H9 (cell line): ENCODE data around the gene NDST1. TPM values are rescaled to one million over a fixed set of nuclear protein-coding genes. Genes with fewer than 3 reads are reported as not detected.

Experiments used
- DNase-seq: peaks from one replicate; pipeline ENCODE4 v3.0.0-alpha.2; 2017
- H2AFZ ChIP-seq: one replicate; pipeline ENCODE4 v1.6.1; 2013; ENCODE audit warnings: mild to moderate bottlenecking, low read length, control low read depth, moderate library complexity
- H2AK5ac ChIP-seq: 2 replicates; pipeline ENCODE4 v1.6.1; 2013; ENCODE audit warnings: low read length, control low read depth, mixed read lengths; ENCODE audit not compliant: insufficient read length
- H2BK120ac ChIP-seq: one replicate; pipeline ENCODE4 v1.6.1; 2013; ENCODE audit warnings: low read depth, mild to moderate bottlenecking, low read length, control low read depth, inconsistent platforms; ENCODE audit not compliant: poor library complexity, severe bottlenecking
- H2BK12ac ChIP-seq: 2 replicates; pipeline ENCODE4 v1.6.1; 2013; ENCODE audit warnings: low read length, control low read depth, mixed read lengths, low read depth; ENCODE audit not compliant: insufficient read length
- H2BK15ac ChIP-seq: 2 replicates; pipeline ENCODE4 v1.6.1; 2013; ENCODE audit warnings: low read depth, low read length, control low read depth
- H2BK20ac ChIP-seq: one replicate; pipeline ENCODE4 v1.6.1; 2013; ENCODE audit warnings: low read depth, mild to moderate bottlenecking, low read length, control low read depth, inconsistent platforms; ENCODE audit not compliant: poor library complexity, severe bottlenecking
- H2BK5ac ChIP-seq: 2 replicates; pipeline ENCODE4 v1.6.1; 2013; ENCODE audit warnings: low read length, control low read depth, mixed read lengths; ENCODE audit not compliant: insufficient read length
- H3K14ac ChIP-seq: 2 replicates; pipeline ENCODE4 v1.6.1; 2013; ENCODE audit warnings: low read length, control low read depth; ENCODE audit not compliant: insufficient read depth
- H3K18ac ChIP-seq: 2 replicates; pipeline ENCODE4 v1.6.1; 2013; ENCODE audit warnings: low read depth, mild to moderate bottlenecking, mixed read lengths, low read length, control low read depth; ENCODE audit not compliant: insufficient read length
- H3K23ac ChIP-seq: 2 replicates; pipeline ENCODE4 v1.6.1; 2013; ENCODE audit warnings: low read length, control low read depth, mixed read lengths, low read depth; ENCODE audit not compliant: insufficient read length
- H3K23me2 ChIP-seq: 2 replicates; pipeline ENCODE4 v1.6.1; 2013; ENCODE audit warnings: low read depth, mild to moderate bottlenecking, mixed read lengths, low read length, control low read depth; ENCODE audit not compliant: insufficient read length, poor library complexity, severe bottlenecking
- H3K27ac ChIP-seq: 2 replicates; pipeline ENCODE4 v1.5.1; 2013; ENCODE audit warnings: low read length, control low read depth, mixed read lengths, low read depth; ENCODE audit not compliant: insufficient read length
- H3K27me3 ChIP-seq: 2 replicates; pipeline ENCODE4 v1.6.1; 2013; ENCODE audit warnings: low read length, control low read depth, inconsistent platforms; ENCODE audit not compliant: insufficient read depth
- H3K4ac ChIP-seq: 2 replicates; pipeline ENCODE4 v1.6.1; 2013; ENCODE audit warnings: low read depth, mild to moderate bottlenecking, control low read depth, inconsistent platforms, low read length, moderate library complexity
- H3K4me1 ChIP-seq: 2 replicates; pipeline ENCODE4 v1.6.1; 2013; ENCODE audit warnings: low read length, control low read depth, inconsistent platforms; ENCODE audit not compliant: insufficient read depth
- H3K4me2 ChIP-seq: 2 replicates; pipeline ENCODE4 v1.6.1; 2013; ENCODE audit warnings: low read length, control low read depth, mixed read lengths; ENCODE audit not compliant: insufficient read length, insufficient read depth
- H3K56ac ChIP-seq: 2 replicates; pipeline ENCODE4 v1.6.1; 2013; ENCODE audit warnings: low read depth, mild to moderate bottlenecking, mixed read lengths, low read length, control low read depth; ENCODE audit not compliant: insufficient read length
- H3K79me1 ChIP-seq: 2 replicates; pipeline ENCODE4 v1.6.1; 2013; ENCODE audit warnings: low read depth, mild to moderate bottlenecking, moderate library complexity, low read length, control low read depth, inconsistent platforms; ENCODE audit not compliant: insufficient read depth, poor library complexity, severe bottlenecking
- H3K79me2 ChIP-seq: 2 replicates; pipeline ENCODE4 v1.6.1; 2013; ENCODE audit warnings: low read length, control low read depth, inconsistent platforms; ENCODE audit not compliant: insufficient read depth
- H3K9ac ChIP-seq: 2 replicates; pipeline ENCODE4 v1.6.1; 2013; ENCODE audit warnings: low read length, control low read depth, mixed read lengths; ENCODE audit not compliant: insufficient read length; ENCODE audit errors: extremely low read depth
- H3K9me3 ChIP-seq: one replicate; pipeline ENCODE4 v1.6.1; 2013; ENCODE audit warnings: low read depth, low read length, inconsistent platforms; ENCODE audit not compliant: control insufficient read depth
- H3T11ph ChIP-seq: one replicate; pipeline ENCODE4 v1.6.1; 2013; ENCODE audit warnings: mild to moderate bottlenecking, low read length, control low read depth, inconsistent platforms
- H4K20me1 ChIP-seq: one replicate; pipeline ENCODE4 v1.6.1; 2013; ENCODE audit not compliant: control insufficient read depth, insufficient read length, insufficient read depth
- H4K5ac ChIP-seq: 2 replicates; pipeline ENCODE4 v1.6.1; 2013; ENCODE audit warnings: low read depth, mild to moderate bottlenecking, mixed read lengths, low read length, control low read depth; ENCODE audit not compliant: insufficient read length
- H4K8ac ChIP-seq: replicated peaks from 2 replicates; pipeline ENCODE4 v1.6.1; 2013; ENCODE audit warnings: low read length, control low read depth, mixed read lengths, low read depth; ENCODE audit not compliant: insufficient read length
- H4K91ac ChIP-seq: 2 replicates; pipeline ENCODE4 v1.6.1; 2013; ENCODE audit warnings: low read depth, mild to moderate bottlenecking, moderate library complexity, mixed read lengths, low read length, control low read depth; ENCODE audit not compliant: insufficient read length
- H3K27ac Mint-ChIP-seq, 3 experiments: 2 replicates in 2 of 3; 3 replicates in 1 of 3; pipeline ENCODE4 v1.8.0; 2020 to 2021; ENCODE audit warnings: mixed read lengths in 3 of 3, mild to moderate bottlenecking in 1 of 3, moderate library complexity in 1 of 3
- H3K27me3 Mint-ChIP-seq: 2 replicates; pipeline ENCODE4 v1.8.0; 2021; ENCODE audit warnings: low read depth, mild to moderate bottlenecking, moderate library complexity, mixed read lengths
- H3K36me3 Mint-ChIP-seq, 3 experiments: 2 replicates in 2 of 3; 3 replicates in 1 of 3; pipeline ENCODE4 v1.8.0; 2020 to 2021; ENCODE audit warnings: low read depth in 3 of 3, mixed read lengths in 3 of 3; ENCODE audit not compliant: insufficient read depth in 1 of 3
- H3K4me1 Mint-ChIP-seq, 2 experiments: 2 replicates each; pipeline ENCODE4 v1.8.0; 2020; ENCODE audit warnings: mixed read lengths in 2 of 2
- H3K4me3 Mint-ChIP-seq, 2 experiments: 2 replicates in 1 of 2; 3 replicates in 1 of 2; pipeline ENCODE4 v1.8.0; 2020 to 2021; ENCODE audit warnings: mild to moderate bottlenecking in 2 of 2, mixed read lengths in 2 of 2, moderate library complexity in 1 of 2
- H3K9me3 Mint-ChIP-seq, 2 experiments: 2 replicates in 1 of 2; 3 replicates in 1 of 2; pipeline ENCODE4 v1.8.0; 2020; ENCODE audit warnings: mild to moderate bottlenecking in 2 of 2, mixed read lengths in 2 of 2, moderate library complexity in 1 of 2
- WGBS: extraction: QIAGEN DNeasy Blood & Tissue Kit; methylation state at CpG from one replicate; pipeline ENCODE4 v1.1.7; 2013; ENCODE audit warnings: missing lambda C conversion rate, low lambda C conversion rate, mixed read lengths; ENCODE audit not compliant: insufficient read length; ENCODE audit errors: extremely low coverage; 5-methylcytosine and 5-hydroxymethylcytosine counted together
- total RNA-seq: library from RNA; stranded (reverse); gene quantifications from 2 replicates; pipeline ENCODE4 v1.2.1, GENCODE V29; 2021
- TF ChIP-seq, protein P1 (sequence below): fragments of 200-600 bp; sonication (generic); conservative IDR thresholded peaks from 3 replicates; pipeline ENCODE4 v1.8.0; 2021; ENCODE audit warnings: antibody characterized with exemption, mild to moderate bottlenecking

NDST1 gene
- total RNA-seq, 1 experiment from 2014 or later, result 65.5 TPM

- H3K27me3 ChIP-seq, result no peaks in the 10 kb centered on the region
- H3K4me3 Mint-ChIP-seq, result no peak overlapping the region
- H3K4me1 ChIP-seq, result peaks cover 8% of the 10 kb centered on the region
- H2BK20ac ChIP-seq, result no peak overlapping the region
- peaks cover 60 to 61% of the 10 kb centered on the region in 2 experiments for H3K4me1 Mint-ChIP-seq
- H3K79me1 ChIP-seq, result peaks cover 10% of the 10 kb centered on the region
- no peak overlapping the region for H3K9ac ChIP-seq
- no peaks in the 10 kb centered on the region for H3K9me3 ChIP-seq
- H3K56ac ChIP-seq, result no peak overlapping the region
- TF ChIP-seq, protein P1, sequence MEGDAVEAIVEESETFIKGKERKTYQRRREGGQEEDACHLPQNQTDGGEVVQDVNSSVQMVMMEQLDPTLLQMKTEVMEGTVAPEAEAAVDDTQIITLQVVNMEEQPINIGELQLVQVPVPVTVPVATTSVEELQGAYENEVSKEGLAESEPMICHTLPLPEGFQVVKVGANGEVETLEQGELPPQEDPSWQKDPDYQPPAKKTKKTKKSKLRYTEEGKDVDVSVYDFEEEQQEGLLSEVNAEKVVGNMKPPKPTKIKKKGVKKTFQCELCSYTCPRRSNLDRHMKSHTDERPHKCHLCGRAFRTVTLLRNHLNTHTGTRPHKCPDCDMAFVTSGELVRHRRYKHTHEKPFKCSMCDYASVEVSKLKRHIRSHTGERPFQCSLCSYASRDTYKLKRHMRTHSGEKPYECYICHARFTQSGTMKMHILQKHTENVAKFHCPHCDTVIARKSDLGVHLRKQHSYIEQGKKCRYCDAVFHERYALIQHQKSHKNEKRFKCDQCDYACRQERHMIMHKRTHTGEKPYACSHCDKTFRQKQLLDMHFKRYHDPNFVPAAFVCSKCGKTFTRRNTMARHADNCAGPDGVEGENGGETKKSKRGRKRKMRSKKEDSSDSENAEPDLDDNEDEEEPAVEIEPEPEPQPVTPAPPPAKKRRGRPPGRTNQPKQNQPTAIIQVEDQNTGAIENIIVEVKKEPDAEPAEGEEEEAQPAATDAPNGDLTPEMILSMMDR, result no peak
- H3K23ac ChIP-seq, result no peak overlapping the region
- H4K20me1 ChIP-seq, result no peaks in the 10 kb centered on the region
- no peaks in the 10 kb centered on the region for H3K27me3 Mint-ChIP-seq
- no peak overlapping the region for H3T11ph ChIP-seq
- no peaks in the 10 kb centered on the region for H3K23me2 ChIP-seq
- H3K27ac ChIP-seq, result no peak overlapping the region
- no peak overlapping the region for H2AK5ac ChIP-seq
- H2BK120ac ChIP-seq, result no peak overlapping the region
- no peak overlapping the region for H2BK12ac ChIP-seq
- H3K36me3 Mint-ChIP-seq, result peaks cover 0 to 11% (median 5%) of the 10 kb centered on the region in 3 experiments; a peak in 4 of 7 replicates
- H2AFZ ChIP-seq, result no peak overlapping the region
- H2BK15ac ChIP-seq, result no peak overlapping the region
- H3K14ac ChIP-seq, result no peak overlapping the region
- no peak overlapping the region for H4K5ac ChIP-seq
- H4K91ac ChIP-seq, result no peak overlapping the region
- peaks cover 15% of the 10 kb centered on the region; the same call in 1 of the 2 replicates for H3K79me2 ChIP-seq
- DNase-seq, result no peak
- H4K8ac ChIP-seq, result no peak overlapping the region
- no peak overlapping the region for H3K4me2 ChIP-seq
- no peaks in the 10 kb centered on the region for H3K9me3 Mint-ChIP-seq
- no peak overlapping the region for H2BK5ac ChIP-seq
- no CpG with 5 or more reads among the region's 3 CpGs for WGBS
- no peak overlapping the region for H3K4ac ChIP-seq
- H3K27ac Mint-ChIP-seq, result 0 out of 7 replicates have a peak overlapping the region, but pooled peaks of 2 of the 3 experiments have one; percentile 23 to 80
- no peak overlapping the region for H3K18ac ChIP-seq
Observed at GRCh38 chr5:150500328-150500841, 7.5 kb upstream of the NDST1 start.
